ENCODE results near the gene MEGF6.

GRCh38 chr1:3657578-3658230 lies 46.4 kb upstream of the MEGF6 start:
- TF ChIP-seq CTCF (IDR thresholded peaks at IDR 0.05) (no peak), EP300 (IDR thresholded peaks at IDR 0.05; ENCODE audit: low read depth) (no peak), POLR2A (IDR thresholded peaks at IDR 0.05) (no peak)
